GM11168 (cell line): ENCODE measurements around the gene TMEM129.

ENCODE experiments used
- in situ Hi-C: fragments of 300-500 bp; cut with MboI; formaldehyde crosslinking; loops from one replicate; pipeline ENCODE4 v1.12.0; 2022; ENCODE audit warnings: low sequenced_read_pairs; ENCODE audit not compliant: unreplicated experiment

Gene TMEM129, protein sequence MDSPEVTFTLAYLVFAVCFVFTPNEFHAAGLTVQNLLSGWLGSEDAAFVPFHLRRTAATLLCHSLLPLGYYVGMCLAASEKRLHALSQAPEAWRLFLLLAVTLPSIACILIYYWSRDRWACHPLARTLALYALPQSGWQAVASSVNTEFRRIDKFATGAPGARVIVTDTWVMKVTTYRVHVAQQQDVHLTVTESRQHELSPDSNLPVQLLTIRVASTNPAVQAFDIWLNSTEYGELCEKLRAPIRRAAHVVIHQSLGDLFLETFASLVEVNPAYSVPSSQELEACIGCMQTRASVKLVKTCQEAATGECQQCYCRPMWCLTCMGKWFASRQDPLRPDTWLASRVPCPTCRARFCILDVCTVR

DNA sequence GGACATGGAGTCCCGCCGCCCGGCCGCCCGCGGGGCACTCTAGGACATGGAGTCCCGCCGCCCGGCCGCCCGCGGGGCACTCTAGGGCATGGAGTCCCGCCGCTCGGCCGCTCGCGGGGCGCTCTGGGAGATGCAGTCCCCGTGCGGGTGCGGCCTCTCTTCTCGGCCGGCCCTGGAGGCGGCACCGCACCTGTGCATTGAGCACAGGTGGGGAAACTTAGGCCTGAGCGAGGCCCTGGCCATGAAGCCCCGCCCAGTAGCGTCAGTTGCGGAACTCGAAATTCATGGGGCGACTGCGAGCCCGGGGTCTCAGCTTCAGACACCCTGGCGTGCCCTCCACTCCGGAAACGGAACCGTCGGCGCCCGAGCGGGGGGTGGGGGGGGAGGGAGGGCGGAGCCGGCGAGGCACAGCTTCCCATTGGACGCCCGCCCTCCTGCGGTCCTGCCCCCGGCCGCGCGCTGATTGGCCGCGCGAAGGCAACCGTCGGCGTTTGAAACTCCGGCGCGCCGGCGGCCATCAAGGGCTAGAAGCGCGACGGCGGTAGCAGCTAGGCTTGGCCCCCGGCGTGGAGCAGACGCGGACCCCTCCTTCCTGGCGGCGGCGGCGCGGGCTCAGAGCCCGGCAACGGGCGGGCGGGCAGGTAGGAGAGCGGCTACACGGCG is at the start of gene TMEM129, which contains the start of gene TACC3:
Gene TMEM129 (minus strand): TSS at position 321 of the 663 bp plus-strand sequence. CDS start 486 bp downstream, outside the sequence.
Gene TACC3 (plus strand): TSS at position 519 of the 663 bp plus-strand sequence. CDS start 1,901 bp downstream, outside the sequence.
- in situ Hi-C loops: no loop called here

DNA sequence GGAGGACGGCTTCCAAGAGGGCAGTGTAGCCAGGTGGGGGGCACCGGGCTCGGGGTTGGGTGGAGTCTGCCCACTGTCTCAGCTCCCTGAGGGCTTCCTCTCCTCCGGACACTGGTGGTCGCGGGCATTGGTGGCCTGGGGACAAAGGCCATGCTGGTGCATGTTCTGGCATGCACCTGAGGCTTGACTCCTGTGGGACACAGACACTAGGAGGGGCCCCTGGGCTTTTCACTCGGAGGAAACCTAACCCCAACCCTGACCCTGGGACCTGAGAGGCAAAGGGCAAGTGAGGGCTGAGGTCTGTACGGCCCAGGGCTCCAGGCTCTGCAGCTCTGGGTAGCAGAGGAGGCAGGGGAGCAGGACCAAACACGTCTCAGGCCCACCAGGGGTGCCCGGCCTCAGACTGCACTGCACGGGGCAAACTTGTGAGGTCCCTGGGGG is 49.7 kb upstream of the TMEM129 start:
- in situ Hi-C loops: no loop called here

DNA sequence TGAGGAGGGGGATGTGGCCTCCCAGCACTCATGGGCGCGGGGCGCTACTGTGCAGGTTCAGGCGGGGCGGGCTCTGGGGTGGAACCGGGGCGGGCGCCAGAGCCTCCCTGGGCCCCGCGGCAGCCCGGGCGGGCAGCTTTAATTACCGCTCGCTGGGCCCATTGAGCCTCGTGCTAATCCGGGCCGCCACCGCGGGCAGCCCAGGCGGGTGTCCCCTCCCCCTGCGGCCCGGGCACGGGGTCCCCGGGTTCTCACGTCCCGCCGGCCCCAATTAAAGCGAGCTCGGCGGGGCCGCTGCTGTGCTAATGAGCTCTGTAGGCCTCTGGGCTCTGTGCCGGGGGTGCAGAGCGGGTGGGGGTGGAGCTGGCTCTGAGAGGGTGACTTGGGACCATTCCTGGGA is 49.1 kb upstream of the TMEM129 start:
- in situ Hi-C loops: no loop called here

DNA sequence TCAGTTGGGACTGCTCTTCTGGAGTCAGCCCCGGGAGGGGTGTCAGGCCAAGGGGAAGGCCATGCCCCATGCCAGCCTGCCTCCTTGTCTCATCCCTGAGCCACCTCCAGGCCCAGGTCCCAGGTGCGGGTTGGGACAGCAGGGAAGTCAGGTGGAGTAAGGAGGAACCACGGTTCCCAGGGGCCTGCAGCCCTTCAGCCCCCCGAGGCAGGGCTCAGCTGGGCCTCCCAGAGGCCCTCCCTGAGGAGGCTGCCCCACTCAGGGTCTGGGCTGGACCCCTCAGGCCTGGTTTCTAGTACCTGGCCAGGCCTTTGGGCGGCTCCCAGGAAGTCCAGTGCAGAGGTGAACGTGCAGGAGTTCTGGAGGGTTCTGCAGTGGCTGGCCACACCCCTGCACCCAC is 48.6 kb upstream of the TMEM129 start:
- in situ Hi-C loops: no loop called here

DNA sequence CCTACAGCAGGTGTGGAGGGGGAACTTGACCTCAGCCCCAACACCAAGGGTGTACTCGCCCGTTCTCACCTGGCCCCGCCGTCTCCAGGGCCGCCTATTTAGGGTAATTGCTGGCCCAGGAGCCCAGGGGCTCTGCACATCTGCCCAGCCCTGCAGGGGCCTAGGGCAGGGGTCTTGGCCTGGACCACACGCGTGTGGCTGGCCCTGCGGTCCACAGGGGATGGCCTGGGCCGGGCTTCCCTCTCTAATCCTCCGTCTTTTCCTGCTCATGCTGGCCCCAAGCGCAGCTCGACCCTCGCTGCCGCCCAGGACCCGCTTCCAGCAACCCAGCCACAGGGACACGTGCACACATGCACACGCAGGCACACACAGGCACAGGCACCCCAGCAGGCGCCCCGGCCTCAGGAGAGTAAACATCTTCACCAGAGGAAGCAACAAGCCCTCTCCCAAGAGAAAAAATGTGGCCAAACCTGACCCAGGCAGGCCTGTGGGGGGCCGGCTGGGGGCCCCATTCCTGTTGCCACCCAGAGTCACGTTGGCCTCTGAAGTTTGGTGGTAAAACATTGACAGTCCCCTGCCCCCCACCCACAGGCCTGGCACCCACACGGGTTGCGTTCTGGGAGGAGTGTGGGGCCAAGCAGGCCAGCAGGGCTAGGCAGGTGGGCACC is 47.4 kb upstream of the TMEM129 start:
- in situ Hi-C loops: no loop called here

DNA sequence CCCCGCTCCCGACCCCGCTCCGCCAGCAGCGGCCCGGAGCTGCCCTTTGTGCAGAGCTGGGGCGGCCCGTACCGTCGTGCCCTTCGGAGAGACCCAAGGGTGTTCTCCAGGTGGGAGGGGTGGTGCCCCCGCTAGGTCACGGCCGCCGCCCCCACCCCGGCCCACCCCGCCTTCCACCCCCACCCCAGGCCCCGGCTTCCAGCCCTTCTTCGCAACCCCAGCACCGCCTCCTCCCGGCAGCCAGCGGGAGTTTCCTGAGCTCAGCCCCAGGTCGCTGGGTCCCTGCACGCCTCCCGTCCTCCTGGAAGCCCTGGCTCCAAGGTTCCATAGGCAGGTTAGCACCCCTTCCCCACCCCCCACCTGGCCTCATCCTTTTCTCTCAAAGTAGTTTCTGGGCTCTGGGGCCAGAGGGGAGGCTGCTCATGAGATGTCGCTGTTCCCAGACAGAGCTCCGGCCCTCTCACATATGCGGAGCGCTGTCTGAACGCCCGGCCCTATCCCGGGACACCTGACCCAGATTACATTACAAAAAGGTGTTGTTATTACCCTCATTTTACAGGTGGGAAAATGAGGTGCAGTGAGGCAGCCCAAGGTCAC is 46.7 kb upstream of the TMEM129 start:
- in situ Hi-C loops: no loop called here

DNA sequence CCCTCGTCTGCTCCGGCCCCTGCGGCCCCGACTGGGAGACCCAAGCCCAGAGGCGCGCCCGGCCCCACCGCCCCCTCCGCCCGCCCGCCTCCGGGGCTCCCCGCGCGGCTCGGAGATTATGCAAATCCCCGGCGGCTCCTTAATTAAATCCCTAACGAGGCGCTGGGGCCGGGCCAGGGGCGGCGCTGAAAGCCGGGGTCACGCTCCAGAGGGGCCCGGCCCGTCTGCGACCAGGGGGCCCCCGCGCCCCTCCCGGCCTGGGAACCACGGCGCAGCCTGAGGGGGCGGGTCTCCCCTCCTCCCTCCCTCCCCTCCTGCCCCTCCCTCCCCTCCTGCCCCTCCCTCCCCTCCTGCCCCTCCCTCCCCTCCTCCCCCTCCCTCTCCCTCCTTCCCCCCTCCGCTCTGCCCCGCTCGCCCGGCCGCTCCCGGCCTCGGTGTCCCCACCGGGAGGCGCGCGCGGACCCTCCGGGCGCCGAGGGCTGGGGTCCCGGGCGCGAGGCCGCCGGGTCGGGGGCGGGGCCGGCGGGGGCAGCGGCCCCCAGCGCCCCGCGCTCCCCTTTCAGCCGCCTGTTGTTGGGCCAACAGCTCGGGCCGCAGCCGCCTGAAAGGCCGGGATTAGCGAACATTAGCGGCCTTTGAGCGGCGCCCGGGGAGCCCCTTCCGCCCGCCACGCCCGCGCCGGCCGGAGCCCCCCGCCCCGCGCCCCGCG is 46.1 kb upstream of the TMEM129 start:
- in situ Hi-C loops: no loop called here

DNA sequence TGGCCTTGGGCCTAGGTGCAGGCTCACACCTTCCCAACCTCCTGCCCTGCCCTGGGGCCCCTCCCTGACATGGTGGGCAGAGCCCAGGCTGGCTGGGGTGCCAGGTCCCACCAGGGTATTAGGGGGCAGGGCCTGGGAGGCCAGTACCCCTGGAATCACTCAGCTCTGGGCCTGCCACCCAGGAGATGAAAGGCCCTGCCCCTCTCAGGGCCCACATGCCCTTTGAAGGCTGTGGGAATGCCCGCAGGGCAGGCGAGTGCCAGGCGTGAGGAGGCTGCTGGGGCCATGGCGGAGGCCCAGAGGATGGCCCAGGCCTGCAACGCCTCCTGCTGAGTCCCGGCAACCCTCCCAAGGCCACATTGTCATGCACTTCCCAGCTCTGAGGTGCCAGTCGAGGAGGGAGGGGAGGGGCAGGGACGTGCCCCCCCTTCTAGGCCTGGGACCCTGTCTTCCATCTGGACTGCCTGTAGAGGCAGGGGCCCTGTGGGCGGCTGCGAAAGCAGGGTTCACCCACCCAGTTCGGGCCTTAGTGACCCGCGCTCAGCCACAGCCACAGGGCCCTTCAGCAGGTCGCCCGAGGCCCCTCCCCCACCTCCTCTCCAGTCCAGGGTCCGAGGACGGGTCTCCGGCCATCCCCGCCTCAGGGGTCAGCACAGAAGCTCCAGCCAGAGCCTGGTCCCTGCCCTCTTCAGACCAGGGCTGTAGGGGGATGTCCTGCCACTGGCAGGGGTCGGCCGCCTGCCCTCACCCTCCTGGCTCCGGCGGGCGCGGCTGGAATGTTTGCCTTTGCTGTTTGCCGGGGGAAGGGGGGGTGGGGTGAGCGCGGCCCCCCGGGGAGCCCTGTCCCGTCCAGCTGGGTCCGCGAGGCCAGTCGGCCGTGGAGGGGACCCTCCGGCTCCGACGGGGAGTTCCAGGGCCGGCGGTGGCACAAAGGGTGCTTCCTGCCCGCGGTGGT is 45.3 kb upstream of the TMEM129 start:
- in situ Hi-C loops: no loop called here

DNA sequence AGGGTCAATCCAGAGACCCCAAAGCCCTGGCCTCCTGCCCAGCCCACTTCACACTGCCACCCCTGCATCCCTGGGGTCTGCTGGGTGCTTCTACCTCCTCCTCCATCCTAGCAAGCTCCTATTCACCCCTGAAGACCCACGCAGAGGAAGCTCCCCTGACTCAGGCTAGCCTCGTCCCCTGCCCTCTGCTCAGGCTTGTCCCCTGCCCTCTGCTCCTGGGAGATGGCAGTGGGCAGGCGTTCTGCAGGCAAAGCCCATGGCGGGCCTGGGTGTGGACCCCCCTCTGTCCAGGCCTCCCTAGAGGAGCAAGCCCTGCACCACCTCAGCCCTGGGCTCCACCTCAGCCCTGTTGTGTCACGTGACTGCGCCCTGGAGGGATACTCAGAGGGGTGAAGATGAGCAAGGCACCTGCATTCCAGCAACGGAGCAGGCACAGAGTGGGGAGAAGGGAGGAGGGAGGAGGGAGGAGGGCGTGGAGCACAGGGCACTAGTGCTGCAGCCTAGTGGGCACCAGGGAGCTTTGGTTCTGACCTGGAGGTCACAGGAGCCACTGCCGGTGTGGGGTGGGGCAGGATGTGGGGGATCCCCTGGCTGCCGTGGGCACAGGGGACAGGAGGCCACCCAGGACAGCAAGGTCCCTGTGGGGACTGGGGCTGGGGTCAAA is 44.4 kb upstream of the TMEM129 start:
- in situ Hi-C loops: no loop called here

DNA sequence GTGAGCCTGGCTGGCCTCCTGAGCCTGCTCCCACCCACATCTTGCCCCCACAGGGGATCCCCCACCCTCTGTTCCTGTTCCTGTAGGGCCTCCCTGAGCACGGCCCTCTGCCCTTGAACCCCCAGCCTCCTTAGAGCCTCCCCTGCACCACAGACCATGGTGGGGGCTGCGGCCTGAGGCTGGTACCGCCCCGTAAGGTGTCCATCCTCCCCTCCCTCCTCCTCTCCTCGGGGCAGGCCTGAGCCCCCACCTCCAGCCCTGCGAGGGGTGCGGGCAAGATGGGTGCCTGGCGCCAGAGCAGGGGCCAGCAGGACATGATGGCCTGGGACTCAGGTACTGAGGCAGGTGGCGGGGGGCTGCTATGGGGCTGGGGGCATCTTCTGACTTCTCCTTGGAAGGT is 43.5 kb upstream of the TMEM129 start:
- in situ Hi-C loops: no loop called here

DNA sequence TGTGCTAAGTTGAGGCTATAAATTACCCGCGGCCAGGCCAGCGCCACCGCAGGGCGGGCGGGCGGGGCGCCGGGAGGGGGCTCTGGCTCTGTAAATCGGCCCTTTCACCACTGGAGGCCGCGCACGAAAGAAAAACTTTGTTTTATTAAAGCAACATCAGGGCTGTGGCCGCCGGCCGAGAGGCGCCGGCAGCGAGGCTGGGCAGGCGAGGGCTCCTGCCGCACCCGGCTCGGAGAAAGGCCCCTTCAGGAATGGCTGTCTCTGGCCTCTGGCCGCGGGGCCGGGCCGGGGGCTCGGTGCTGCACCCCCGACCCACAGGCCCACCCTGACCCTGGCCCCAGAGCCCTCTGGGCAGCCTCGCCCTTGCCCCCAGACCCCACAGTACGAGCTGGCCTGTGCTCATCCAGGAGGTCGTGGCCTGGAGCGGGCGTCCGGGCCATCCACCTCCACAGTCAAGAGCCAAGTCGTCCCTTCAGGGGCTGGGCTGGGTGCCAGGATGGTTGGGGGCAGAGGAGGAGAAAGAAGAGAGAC is 42.5 kb upstream of the TMEM129 start:
- in situ Hi-C loops: no loop called here

DNA sequence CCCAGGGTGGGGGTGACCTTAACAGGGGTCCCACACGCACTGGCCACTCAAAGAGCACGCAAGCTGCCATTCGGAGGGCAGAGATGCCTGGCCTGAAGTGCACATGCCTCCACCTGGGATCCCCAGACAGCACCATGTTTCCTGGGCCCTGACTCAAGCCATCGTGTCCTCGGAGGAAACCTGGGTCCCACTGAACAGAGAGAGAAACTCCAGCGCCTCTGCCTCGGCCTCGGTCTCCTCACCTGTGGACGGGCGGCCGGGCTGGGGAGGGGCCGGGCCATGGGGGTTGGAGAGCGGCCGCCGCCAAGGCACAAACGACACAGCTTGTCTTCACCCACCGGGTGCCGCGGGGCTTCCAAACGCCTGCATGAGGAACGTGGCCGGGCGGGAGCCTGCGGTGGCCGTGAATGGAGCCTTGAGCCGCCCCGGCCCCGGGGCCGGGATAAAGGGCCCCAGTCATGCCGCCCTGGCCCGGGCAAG is 42.0 kb upstream of the TMEM129 start:
- in situ Hi-C loops: no loop called here

DNA sequence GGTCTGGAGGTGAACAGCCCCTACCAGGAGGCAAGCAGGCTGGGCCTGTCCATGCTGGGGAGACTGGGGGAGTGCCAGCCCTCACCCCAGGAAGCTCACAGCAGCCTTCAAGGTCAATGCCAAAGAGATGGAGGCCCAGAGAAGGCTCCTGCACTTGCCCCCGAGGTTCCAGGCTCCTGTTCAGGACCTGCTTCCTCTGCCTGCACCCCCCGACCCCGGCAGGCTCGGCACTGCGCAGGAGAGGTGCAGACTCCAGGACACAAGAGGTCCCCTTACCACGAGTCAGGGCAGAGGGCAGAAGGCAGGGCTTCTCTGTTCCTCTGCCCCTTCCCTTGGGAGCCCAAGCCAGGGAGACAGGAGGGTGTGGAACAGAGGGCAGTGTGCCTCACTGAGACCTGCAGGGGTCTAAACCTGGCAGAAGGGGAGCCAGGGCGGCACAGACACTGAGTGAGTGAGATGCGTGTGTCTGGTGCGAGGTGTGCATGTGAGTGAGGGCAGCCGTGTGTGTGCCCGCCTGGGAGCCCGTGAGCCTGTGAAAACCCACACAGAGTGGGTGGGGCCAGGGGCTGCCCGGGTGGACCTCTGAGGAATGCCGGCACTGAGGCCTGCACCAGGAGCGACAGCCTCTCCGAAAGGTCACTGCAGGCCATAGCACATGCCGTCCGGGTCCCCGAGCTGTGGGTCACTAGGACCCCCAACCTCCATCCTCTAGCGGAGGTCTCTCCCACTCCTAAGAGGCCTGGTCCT is 41.3 kb upstream of the TMEM129 start:
- in situ Hi-C loops: no loop called here

DNA sequence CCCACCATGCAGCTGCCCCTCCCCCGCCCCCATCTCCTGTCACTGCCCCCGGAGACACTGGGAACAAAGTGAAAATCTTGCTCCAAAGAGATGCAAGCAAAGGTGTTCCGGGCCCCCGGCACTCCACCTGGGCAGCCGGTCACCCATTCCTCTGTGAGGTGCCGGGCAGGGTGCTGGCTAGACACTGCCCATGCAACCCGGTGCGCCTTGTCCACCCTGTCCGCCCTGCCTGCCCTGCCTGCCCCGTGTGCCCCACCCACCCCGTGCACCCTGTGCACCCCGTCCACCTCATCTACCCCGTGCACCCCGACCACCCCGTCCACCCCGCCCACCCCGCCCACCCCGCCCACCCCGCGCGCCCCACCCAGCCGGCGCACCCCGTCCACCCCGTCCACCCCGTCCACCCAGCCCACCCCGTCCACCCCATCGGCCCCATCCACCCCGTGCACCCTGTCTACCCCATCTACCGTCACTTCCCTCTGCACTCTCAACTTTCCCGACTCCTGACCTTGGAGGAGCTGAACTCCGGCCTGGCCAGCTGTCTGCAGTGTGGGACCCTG is 40.1 kb upstream of the TMEM129 start:
- in situ Hi-C loops: no loop called here

DNA sequence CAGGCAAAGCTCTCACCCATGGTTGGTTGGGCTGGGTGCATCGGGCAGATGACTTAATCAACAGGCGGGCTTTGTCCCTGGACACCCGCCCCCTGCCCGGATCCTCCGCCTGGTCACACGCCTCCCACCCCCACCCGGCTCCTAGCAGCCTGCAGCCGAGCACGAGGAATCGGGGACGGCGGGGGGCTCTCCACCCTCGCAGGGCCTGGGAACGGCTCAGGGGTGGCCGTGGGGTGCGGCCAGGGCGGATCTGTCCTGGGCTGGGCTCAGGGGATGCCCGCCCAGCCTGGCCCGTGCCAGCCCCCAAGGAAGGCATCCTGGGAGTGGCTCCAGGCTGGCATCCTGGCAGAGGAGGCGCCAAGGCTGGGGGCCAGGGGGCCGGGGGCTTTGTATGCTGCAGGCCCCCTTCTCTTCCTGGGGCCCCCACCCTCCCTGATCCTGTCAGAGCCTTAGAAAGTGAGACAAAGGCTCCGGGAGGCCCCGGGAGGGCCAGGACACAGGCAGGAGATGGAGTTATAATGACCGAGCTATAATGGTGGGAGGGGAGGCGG is 39.5 kb upstream of the TMEM129 start:
- in situ Hi-C loops: no loop called here

DNA sequence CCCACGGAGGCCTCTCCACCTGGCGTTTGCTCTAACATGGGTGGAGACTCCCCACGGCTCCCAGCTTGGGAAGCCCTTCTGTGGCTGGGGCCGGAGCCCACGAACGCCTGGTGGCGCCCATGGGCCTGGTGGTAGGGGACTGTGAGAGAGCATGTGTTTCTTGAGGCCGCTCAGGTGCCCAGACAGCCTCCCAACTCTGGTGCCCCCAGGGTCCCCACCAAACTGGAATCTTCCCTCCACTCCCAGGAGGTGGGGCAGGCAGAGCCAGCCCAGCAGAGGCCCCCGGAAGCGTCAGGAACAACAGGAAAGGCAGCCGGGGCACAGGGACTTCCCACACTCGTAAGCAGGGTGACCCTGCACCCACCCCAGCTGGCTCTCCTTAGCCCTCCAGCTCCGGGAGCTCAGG is 38.7 kb upstream of the TMEM129 start:
- in situ Hi-C loops: no loop called here
